Measurements from ENCODE around the gene NAGLU. TPM values are rescaled to one million over a fixed set of nuclear protein-coding genes. Genes with fewer than 3 reads are reported as not detected.
"Not testable (repeated sequence)": the region's sequence is repeated elsewhere in the genome, so short reads cannot be mapped to it uniquely, and the experiment has no call there.

NAGLU gene
- total and polyA plus RNA-seq, 4 experiments from 2014 or later = 8.5 to 22.8 (median 18.0) TPM

DNA sequence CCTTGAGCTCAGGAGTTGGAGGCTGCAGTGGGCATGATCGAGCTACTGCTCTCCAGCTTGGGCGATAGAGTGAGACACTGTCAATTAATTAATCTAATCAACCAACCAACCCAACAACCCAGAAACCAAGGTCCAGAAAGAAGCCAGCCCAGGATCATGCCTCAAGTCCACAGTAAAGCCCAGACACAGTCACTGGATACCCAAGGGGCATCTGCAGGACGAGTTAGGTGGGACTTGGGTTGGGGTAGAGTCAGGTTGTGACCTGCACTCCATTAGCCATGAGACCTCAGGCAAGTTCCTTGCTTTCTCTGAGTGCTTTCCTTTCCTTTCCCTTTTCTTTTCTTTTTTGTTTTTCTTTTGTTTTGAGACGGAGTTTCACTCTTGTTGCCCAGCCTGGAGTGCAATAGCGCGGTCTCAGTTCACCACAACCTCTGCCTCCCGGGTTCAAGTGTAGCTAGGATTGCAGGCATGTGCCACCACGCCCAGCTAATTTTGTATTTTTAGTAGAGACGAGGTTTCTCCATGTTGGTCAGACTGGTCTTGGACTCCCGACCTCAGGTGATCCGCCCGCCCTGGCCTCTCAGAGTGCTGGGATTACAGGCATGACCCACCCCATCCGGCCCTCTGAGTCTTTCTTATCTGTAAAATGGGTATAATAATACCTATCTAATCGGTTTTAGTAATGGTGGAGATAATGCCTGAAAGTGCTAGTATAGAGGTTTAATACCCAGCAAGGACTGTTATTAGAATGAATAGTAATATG lies 13.1 kb downstream of the NAGLU start:
- H3K4me1 Mint-ChIP-seq = peaks cover 9 to 29% (median 11%) of the 10 kb centered on the region in 4 donors
- H3K4me3 ChIP-seq (ENCODE audit: low read length in 2 of 2) = no peak overlapping the region
- POLR2A ChIA-PET (ENCODE audit: partially characterized antibody) = interaction anchor here (0.5 to 2.8 kb wide), 7 partner anchors 10 to 225 kb away, joined by 3 to 22 read pairs (median 6); partner anchors contain the start of genes NAGLU, PSMC3IP and VPS25
- no peak overlapping the region for H3K27ac ChIP-seq (ENCODE audit: low read depth, low read length)
- no peaks in the 10 kb centered on the region for H3K27me3 ChIP-seq (ENCODE audit: insufficient read depth, low read length)
- no peaks in the 10 kb centered on the region for H3K36me3 Mint-ChIP-seq
- DNase-seq = no peak
- no peaks in the 10 kb centered on the region for H3K9me3 Mint-ChIP-seq
- CTCF ChIA-PET (ENCODE audit: partially characterized antibody) = interaction anchor here (0.5 to 3.6 kb wide), 9 partner anchors 10 to 130 kb away, joined by 3 to 25 read pairs (median 4); partner anchors contain the start of genes NAGLU, PSMC3IP, RETREG3 and TUBG1
- H3K27ac Mint-ChIP-seq = peak overlapping the region in 1 of 7 donors; percentile 70
- peaks cover 11% of the 10 kb centered on the region for H3K4me1 ChIP-seq (ENCODE audit: insufficient read depth, low read length)
- no peaks in the 10 kb centered on the region for H3K27me3 Mint-ChIP-seq
- peak overlapping the region; percentile 29 to 77 (median 48) for H3K4me3 Mint-ChIP-seq
- no peaks in the 10 kb centered on the region for H3K36me3 ChIP-seq (ENCODE audit: insufficient read depth, low read length)
- H3K9me3 ChIP-seq (ENCODE audit: control insufficient read depth in 1 of 2, low read length in 2 of 2) = no peaks in the 10 kb centered on the region
- intact Hi-C loops (cut with micrococcal nuclease) = no loop called here

GRCh38 chr17:42552736-42553135 lies 16.7 kb downstream of the NAGLU start, which contains the start of gene HSD17B1:
HSD17B1 (plus strand) TSS chr17:42552923; CDS start chr17:42552934, 11 bp downstream.
- DNase-seq; H3K27me3 Mint-ChIP-seq; H3K36me3 ChIP-seq (ENCODE audit: insufficient read depth, low read length); H3K27ac ChIP-seq (ENCODE audit: low read depth, low read length); H3K9me3 Mint-ChIP-seq; H3K36me3 Mint-ChIP-seq; CTCF ChIA-PET (ENCODE audit: partially characterized antibody); H3K27me3 ChIP-seq (ENCODE audit: insufficient read depth, low read length); intact Hi-C loops (cut with micrococcal nuclease); H3K9me3 ChIP-seq (ENCODE audit: control insufficient read depth in 1 of 2, low read length in 2 of 2): not testable (repeated sequence)
- peak within 1 kb of the TSS; percentile 86 to 92 (median 91) for H3K4me3 Mint-ChIP-seq
- POLR2A ChIA-PET (ENCODE audit: partially characterized antibody) = interaction anchor here (1.4 to 3.0 kb wide), 2 partner anchors 25 to 221 kb away, joined by 3 to 18 read pairs; partner anchors contain the start of genes PSMC3IP and VPS25
- H3K4me1 ChIP-seq (ENCODE audit: insufficient read depth, low read length) = peaks cover 24% of the 10 kb centered on the region
- peak within 1 kb of the TSS in 5 of 7 donors; percentile 70 to 94 (median 82) for H3K27ac Mint-ChIP-seq
- peak within 1 kb of the TSS in 1 of 2 donors; percentile 49 for H3K4me3 ChIP-seq (ENCODE audit: low read length in 2 of 2)
- H3K4me1 Mint-ChIP-seq = peaks cover 13 to 51% (median 24%) of the 10 kb centered on the region in 4 donors

- Histone ChIP-seq H3K27ac (ENCODE audit: low read depth, low read length) (no peak overlapping the region), H3K4me1 (ENCODE audit: insufficient read depth, low read length) (peaks cover 24% of the 10 kb centered on the region), H3K4me3 (ENCODE audit: low read length in 2 of 2) (peak overlapping the region in 1 of 2 donors; percentile 49), H3K9me3 (ENCODE audit: control insufficient read depth in 1 of 2, low read length in 2 of 2) (no peaks in the 10 kb centered on the region), H3K27me3 (ENCODE audit: insufficient read depth, low read length) (no peaks in the 10 kb centered on the region), H3K36me3 (ENCODE audit: insufficient read depth, low read length) (no peaks in the 10 kb centered on the region)
- no peak for DNase-seq
- Mint-ChIP-seq H3K27ac (peak overlapping the region in 5 of 7 donors; percentile 70 to 94 (median 82)), H3K4me3 (peak overlapping the region; percentile 33 to 92 (median 91)), H3K27me3 (no peaks in the 10 kb centered on the region), H3K36me3 (no peaks in the 10 kb centered on the region), H3K9me3 (no peaks in the 10 kb centered on the region), H3K4me1 (peaks cover 12 to 51% (median 24%) of the 10 kb centered on the region in 4 donors)
- CTCF ChIA-PET (ENCODE audit: partially characterized antibody) = interaction anchor here (1.1 kb wide), 1 partner anchor 23 kb away, joined by 3 read pairs; no protein-coding TSS in a partner anchor
- intact Hi-C loops (cut with micrococcal nuclease) = no loop called here
- POLR2A ChIA-PET (ENCODE audit: partially characterized antibody) = interaction anchor here (0.6 to 3.0 kb wide), 7 partner anchors 12 to 658 kb away, joined by 3 to 35 read pairs (median 8); partner anchors contain the start of genes MLX, NAGLU, PSMC3IP and VPS25
Observed at GRCh38 chr17:42553161-42553818, 17.2 kb downstream of the NAGLU start.

GRCh38 chr17:42553866-42554249 lies 17.8 kb downstream of the NAGLU start:
- peak in 1 of 5 donors; percentile 25 for DNase-seq
- ChIA-PET CTCF (ENCODE audit: partially characterized antibody) (interaction anchor here (1.1 to 1.5 kb wide), 2 partner anchors 24 to 25 kb away, joined by 3 to 6 read pairs; no protein-coding TSS in a partner anchor), POLR2A (ENCODE audit: partially characterized antibody) (interaction anchor here (0.6 to 3.0 kb wide), 11 partner anchors 10 to 659 kb away, joined by 3 to 35 read pairs (median 8); partner anchors contain the start of genes MLX, NAGLU, PSMC3IP and RETREG3)
- H3K9me3 Mint-ChIP-seq = no peaks in the 10 kb centered on the region
- Histone ChIP-seq H3K36me3 (ENCODE audit: insufficient read depth, low read length) (no peaks in the 10 kb centered on the region), H3K4me3 (ENCODE audit: low read length in 2 of 2) (peak overlapping the region; percentile 49 to 69), H3K27me3 (ENCODE audit: insufficient read depth, low read length) (no peaks in the 10 kb centered on the region), H3K4me1 (ENCODE audit: insufficient read depth, low read length) (peaks cover 18% of the 10 kb centered on the region), H3K27ac (ENCODE audit: low read depth, low read length) (peak overlapping the region; percentile 77), H3K9me3 (ENCODE audit: control insufficient read depth in 1 of 2, low read length in 2 of 2) (no peaks in the 10 kb centered on the region)
- peak overlapping the region; percentile 86 to 92 (median 91) for H3K4me3 Mint-ChIP-seq
- peak overlapping the region; percentile 67 to 94 (median 79) for H3K27ac Mint-ChIP-seq
- no peaks in the 10 kb centered on the region for H3K27me3 Mint-ChIP-seq
- intact Hi-C loops (cut with micrococcal nuclease) = loop anchor here (1.0 to 2.0 kb wide), 3 partner anchors 8 to 23 kb away; partner anchors contain the start of genes COASY, NAGLU and PSMC3IP
- H3K36me3 Mint-ChIP-seq = no peaks in the 10 kb centered on the region
- peaks cover 11 to 49% (median 22%) of the 10 kb centered on the region in 4 donors for H3K4me1 Mint-ChIP-seq

DNA sequence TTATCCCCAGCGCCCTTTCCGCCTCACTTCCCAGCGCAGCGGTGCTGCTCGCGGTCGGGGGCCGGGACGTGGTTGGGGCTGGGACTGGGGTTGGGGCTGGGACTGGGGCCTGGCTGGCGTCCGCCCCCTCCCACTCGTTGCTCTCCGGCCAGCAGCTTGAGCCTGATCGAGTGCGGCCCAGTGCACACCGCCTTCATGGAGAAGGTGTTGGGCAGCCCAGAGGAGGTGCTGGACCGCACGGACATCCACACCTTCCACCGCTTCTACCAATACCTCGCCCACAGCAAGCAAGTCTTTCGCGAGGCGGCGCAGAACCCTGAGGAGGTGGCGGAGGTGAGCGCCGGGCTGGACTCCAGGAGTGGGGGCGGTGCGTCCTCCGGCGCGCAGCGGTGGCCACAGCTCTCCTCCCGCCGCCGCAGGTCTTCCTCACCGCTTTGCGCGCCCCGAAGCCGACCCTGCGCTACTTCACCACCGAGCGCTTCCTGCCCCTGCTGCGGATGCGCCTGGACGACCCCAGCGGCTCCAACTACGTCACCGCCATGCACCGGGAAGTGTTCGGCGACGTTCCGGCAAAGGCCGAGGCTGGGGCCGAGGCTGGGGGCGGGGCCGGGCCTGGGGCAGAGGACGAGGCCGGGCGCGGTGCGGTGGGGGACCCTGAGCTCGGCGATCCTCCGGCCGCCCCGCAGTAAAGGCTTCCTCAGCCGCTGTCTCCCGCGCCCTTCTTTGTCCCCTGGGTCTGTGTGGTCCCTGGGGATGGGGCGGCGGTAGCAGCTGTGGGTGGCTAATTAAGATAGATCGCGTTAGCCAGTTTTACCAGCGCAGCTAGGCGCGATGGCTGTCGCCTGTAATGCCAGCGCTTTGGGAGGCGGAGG lies 18.4 kb downstream of the NAGLU start:
- Histone ChIP-seq H3K9me3 (ENCODE audit: control insufficient read depth in 1 of 2, low read length in 2 of 2) (no peaks in the 10 kb centered on the region), H3K27me3 (ENCODE audit: insufficient read depth, low read length) (no peaks in the 10 kb centered on the region), H3K36me3 (ENCODE audit: insufficient read depth, low read length) (no peaks in the 10 kb centered on the region), H3K4me1 (ENCODE audit: insufficient read depth, low read length) (peaks cover 17% of the 10 kb centered on the region), H3K4me3 (ENCODE audit: low read length in 2 of 2) (peak overlapping the region; percentile 49 to 69), H3K27ac (ENCODE audit: low read depth, low read length) (peak overlapping the region; percentile 77)
- Mint-ChIP-seq H3K36me3 (no peaks in the 10 kb centered on the region), H3K27me3 (no peaks in the 10 kb centered on the region), H3K4me3 (peak overlapping the region; percentile 86 to 92 (median 91)), H3K27ac (peak overlapping the region; percentile 79 to 94 (median 93)), H3K9me3 (no peaks in the 10 kb centered on the region), H3K4me1 (peaks cover 10 to 43% (median 19%) of the 10 kb centered on the region in 4 donors)
- intact Hi-C loops (cut with micrococcal nuclease) = loop anchor here (1.0 to 2.0 kb wide), 3 partner anchors 8 to 22 kb away; partner anchors contain the start of genes COASY, NAGLU and PSMC3IP
- peak; percentile 68 to 80 (median 74) for DNase-seq
- POLR2A ChIA-PET (ENCODE audit: partially characterized antibody) = interaction anchor here (0.6 to 3.0 kb wide), 15 partner anchors 11 to 432 kb away, joined by 3 to 35 read pairs (median 4); partner anchors contain the start of genes MLX, NAGLU, PSMC3IP and RETREG3
- CTCF ChIA-PET (ENCODE audit: partially characterized antibody) = interaction anchor here (0.8 to 1.5 kb wide), 5 partner anchors 9 to 29 kb away, joined by 3 to 6 read pairs (median 3); no protein-coding TSS in a partner anchor

DNA sequence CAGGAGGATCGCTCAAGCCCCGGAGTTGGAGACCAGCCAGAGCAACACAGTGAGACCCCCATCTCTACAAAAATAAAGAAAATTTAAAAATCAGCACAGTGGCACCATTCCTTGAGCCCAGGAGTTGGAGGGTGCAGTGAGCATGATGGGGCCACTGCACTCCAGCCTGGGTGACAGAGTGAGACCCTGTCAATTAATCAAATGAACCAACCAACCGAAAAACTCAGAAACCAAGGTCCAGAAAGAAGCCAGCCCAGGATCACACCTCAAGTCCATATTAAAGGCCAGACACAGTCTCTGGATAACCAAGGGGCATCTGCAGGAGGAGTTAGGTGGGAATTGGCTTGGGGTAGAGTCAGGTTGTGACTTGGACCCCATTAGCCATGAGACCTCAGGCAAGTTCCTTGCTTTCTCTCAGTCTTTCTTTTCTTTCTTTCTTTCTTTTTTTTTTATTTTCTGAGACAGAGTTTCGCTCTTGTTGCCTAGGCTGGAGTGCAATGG lies 19.1 kb downstream of the NAGLU start:
- H3K36me3 ChIP-seq (ENCODE audit: insufficient read depth, low read length) = no peaks in the 10 kb centered on the region
- H3K9me3 ChIP-seq (ENCODE audit: control insufficient read depth in 1 of 2, low read length in 2 of 2) = no peaks in the 10 kb centered on the region
- ChIA-PET POLR2A (ENCODE audit: partially characterized antibody) (interaction anchor here (0.6 to 3.0 kb wide), 12 partner anchors 10 to 431 kb away, joined by 3 to 35 read pairs (median 7); partner anchors contain the start of genes MLX, NAGLU, PSMC3IP and RETREG3), CTCF (ENCODE audit: partially characterized antibody) (interaction anchor here (0.9 to 1.5 kb wide), 3 partner anchors 11 to 28 kb away, joined by 3 to 6 read pairs (median 4); no protein-coding TSS in a partner anchor)
- peak overlapping the region in 1 of 2 donors; percentile 49 for H3K4me3 ChIP-seq (ENCODE audit: low read length in 2 of 2)
- H3K4me3 Mint-ChIP-seq = peak overlapping the region; percentile 86 to 92 (median 91)
- H3K27ac Mint-ChIP-seq = peak overlapping the region; percentile 79 to 94 (median 93)
- DNase-seq = no peak
- H3K27me3 Mint-ChIP-seq = no peaks in the 10 kb centered on the region
- H3K4me1 ChIP-seq (ENCODE audit: insufficient read depth, low read length) = peaks cover 17% of the 10 kb centered on the region
- intact Hi-C loops (cut with micrococcal nuclease) = loop anchor here (2.0 kb wide), 2 partner anchors 18 to 22 kb away; partner anchors contain the start of genes NAGLU and PSMC3IP
- no peaks in the 10 kb centered on the region for H3K27me3 ChIP-seq (ENCODE audit: insufficient read depth, low read length)
- H3K9me3 Mint-ChIP-seq = no peaks in the 10 kb centered on the region
- H3K4me1 Mint-ChIP-seq = peaks cover 10 to 43% (median 22%) of the 10 kb centered on the region in 4 donors
- peak overlapping the region; percentile 77 for H3K27ac ChIP-seq (ENCODE audit: low read depth, low read length)
- H3K36me3 Mint-ChIP-seq = no peaks in the 10 kb centered on the region
